PFSK-1 (cell line): ENCODE measurements around the gene CTNND2.

Source experiments
- FOXP2 ChIP-seq: optimal IDR thresholded peaks from 2 replicates; pipeline ENCODE3; 2011; ENCODE audit warnings: borderline replicate concordance, control low read depth, inconsistent platforms; ENCODE audit not compliant: insufficient read depth; ENCODE audit errors: extremely low read length, extremely low read depth
- POLR2AphosphoS5 ChIP-seq: IDR thresholded peaks from 2 replicates; pipeline ENCODE4 v1.6.1; 2012; ENCODE audit warnings: low read depth, mild to moderate bottlenecking, control low read depth, low read length, moderate library complexity
- SIN3A ChIP-seq: IDR thresholded peaks from 2 replicates; pipeline ENCODE4 v1.6.1; 2012; ENCODE audit warnings: mild to moderate bottlenecking, low read length, moderate library complexity, borderline replicate concordance; ENCODE audit not compliant: insufficient read depth
- TAF1 ChIP-seq: IDR thresholded peaks from 2 replicates; pipeline ENCODE4 v1.6.1; 2012; ENCODE audit warnings: low read length, control low read depth, borderline replicate concordance; ENCODE audit not compliant: insufficient read depth
- TF ChIP-seq, protein P1 (sequence below), 2 experiments: IDR thresholded peaks; 2 replicates each; pipeline versions ENCODE4 v1.6.1 to v1.8.0; 2011 to 2012; ENCODE audit warnings: low read depth in 2 of 2, low read length in 2 of 2, control low read depth in 1 of 2, inconsistent platforms in 1 of 2, mild to moderate bottlenecking in 1 of 2, moderate library complexity in 1 of 2; ENCODE audit not compliant: insufficient read depth in 1 of 2

CTNND2 gene

GRCh38 chr5:11760934-11761603 lies 143.2 kb downstream of the CTNND2 start:
- TF ChIP-seq TAF1, result no peak
- no peak for TF ChIP-seq POLR2AphosphoS5
- TF ChIP-seq, protein P1, sequence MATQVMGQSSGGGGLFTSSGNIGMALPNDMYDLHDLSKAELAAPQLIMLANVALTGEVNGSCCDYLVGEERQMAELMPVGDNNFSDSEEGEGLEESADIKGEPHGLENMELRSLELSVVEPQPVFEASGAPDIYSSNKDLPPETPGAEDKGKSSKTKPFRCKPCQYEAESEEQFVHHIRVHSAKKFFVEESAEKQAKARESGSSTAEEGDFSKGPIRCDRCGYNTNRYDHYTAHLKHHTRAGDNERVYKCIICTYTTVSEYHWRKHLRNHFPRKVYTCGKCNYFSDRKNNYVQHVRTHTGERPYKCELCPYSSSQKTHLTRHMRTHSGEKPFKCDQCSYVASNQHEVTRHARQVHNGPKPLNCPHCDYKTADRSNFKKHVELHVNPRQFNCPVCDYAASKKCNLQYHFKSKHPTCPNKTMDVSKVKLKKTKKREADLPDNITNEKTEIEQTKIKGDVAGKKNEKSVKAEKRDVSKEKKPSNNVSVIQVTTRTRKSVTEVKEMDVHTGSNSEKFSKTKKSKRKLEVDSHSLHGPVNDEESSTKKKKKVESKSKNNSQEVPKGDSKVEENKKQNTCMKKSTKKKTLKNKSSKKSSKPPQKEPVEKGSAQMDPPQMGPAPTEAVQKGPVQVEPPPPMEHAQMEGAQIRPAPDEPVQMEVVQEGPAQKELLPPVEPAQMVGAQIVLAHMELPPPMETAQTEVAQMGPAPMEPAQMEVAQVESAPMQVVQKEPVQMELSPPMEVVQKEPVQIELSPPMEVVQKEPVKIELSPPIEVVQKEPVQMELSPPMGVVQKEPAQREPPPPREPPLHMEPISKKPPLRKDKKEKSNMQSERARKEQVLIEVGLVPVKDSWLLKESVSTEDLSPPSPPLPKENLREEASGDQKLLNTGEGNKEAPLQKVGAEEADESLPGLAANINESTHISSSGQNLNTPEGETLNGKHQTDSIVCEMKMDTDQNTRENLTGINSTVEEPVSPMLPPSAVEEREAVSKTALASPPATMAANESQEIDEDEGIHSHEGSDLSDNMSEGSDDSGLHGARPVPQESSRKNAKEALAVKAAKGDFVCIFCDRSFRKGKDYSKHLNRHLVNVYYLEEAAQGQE (IDR thresholded peaks at IDR 0.05; ENCODE audit: insufficient read depth in 1 of 2, low read depth in 2 of 2, low read length in 2 of 2), result no peak
- TF ChIP-seq SIN3A, result no peak
- no peak for TF ChIP-seq FOXP2

- TF ChIP-seq FOXP2 (no peak), SIN3A (no peak), POLR2AphosphoS5 (no peak), TAF1 (no peak)
Measured at GRCh38 chr5:11758321-11758720, 145.9 kb downstream of the CTNND2 start.

- TF ChIP-seq TAF1, result no peak
- TF ChIP-seq, protein P1 (IDR thresholded peaks at IDR 0.05; ENCODE audit: insufficient read depth in 1 of 2, low read depth in 2 of 2, low read length in 2 of 2), result no peak
- TF ChIP-seq SIN3A, result no peak
- no peak for TF ChIP-seq POLR2AphosphoS5
Measured at GRCh38 chr5:11757661-11758060, 146.6 kb downstream of the CTNND2 start.

DNA sequence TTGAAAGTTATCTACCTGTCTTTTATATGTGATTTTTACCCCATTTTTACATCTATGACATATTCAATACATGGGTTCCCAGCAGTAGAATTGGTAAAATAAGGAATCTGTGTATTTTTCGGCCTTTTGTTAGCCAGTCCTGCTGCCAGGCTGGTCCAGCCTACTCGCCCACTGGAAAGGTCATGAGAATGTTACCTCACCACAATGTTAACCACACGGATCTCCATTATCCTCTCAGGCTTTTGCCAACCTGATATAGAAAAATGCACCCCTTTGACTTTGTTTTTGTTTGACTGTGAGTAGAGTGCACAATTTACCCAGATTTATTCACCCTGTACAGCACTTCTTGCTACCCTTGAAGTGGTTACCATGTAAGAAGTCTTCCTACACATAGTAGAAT lies 167.2 kb downstream of the CTNND2 start:
- TF ChIP-seq FOXP2, result no peak
- no peak for TF ChIP-seq TAF1
- TF ChIP-seq SIN3A, result no peak
- no peak for TF ChIP-seq POLR2AphosphoS5
- TF ChIP-seq, protein P1 (IDR thresholded peaks at IDR 0.05; ENCODE audit: insufficient read depth in 1 of 2, low read depth in 2 of 2, low read length in 2 of 2), result no peak

DNA sequence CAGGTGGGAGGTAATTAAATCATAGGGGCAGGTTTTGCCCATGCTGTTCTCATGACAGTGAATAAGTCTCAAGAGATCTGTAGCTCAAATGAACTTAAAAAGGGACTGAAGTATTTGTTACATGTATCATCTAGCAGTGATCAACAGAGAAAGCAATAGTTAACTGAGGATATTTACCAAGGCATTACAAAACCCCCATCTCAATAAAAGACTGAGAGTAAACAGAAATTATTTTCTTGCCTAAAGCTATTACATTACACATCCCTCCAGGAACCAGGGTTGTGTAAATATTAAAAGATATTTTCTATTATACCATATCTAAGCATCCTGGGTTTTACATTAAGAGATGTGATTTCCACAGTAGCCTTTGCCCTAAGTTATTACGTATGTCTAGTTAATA lies 169.9 kb downstream of the CTNND2 start:
- TF ChIP-seq FOXP2 (no peak), POLR2AphosphoS5 (no peak), SIN3A (no peak), TAF1 (no peak)
- TF ChIP-seq, protein P1 (IDR thresholded peaks at IDR 0.05; ENCODE audit: insufficient read depth in 1 of 2, low read depth in 2 of 2, low read length in 2 of 2), result no peak
